HG03521 (cell line): ENCODE results near the gene HEATR5A.
"Not testable (repeated sequence)": the region's sequence is repeated elsewhere in the genome, so short reads cannot be mapped to it uniquely, and the experiment has no call there.

Experiments
- ATAC-seq: cut with Tn5 transposase; IDR thresholded peaks from one replicate; pipeline ENCODE4 v1.9.1; 2021; ENCODE audit warnings: mild to moderate bottlenecking, moderate library complexity; ENCODE audit not compliant: unreplicated experiment

HEATR5A gene

DNA sequence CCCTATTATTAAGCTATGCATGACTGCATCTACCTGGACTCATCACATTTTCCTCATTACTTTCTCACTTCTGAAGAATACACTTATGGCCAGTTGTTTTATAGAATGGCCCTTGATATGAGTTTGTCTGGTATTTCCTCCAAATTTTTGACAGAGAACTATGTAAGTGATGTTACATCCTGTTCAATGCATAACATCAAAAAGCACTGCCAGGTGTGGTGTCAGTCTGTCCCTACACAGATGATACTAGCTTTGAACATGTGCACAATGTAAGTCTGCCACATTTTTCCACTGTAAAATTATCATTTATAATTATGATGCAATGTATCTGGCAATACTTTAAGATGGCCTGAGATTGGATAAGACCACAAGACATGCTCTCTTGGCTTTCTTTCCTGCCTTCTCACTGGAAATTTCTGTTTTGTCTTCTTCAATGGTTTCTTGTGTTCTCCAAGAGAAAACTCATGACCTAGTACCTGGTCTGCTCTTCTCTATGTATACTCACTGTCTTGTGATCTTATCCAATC, 28.3 kb downstream of the HEATR5A start:
- no peak for ATAC-seq

DNA sequence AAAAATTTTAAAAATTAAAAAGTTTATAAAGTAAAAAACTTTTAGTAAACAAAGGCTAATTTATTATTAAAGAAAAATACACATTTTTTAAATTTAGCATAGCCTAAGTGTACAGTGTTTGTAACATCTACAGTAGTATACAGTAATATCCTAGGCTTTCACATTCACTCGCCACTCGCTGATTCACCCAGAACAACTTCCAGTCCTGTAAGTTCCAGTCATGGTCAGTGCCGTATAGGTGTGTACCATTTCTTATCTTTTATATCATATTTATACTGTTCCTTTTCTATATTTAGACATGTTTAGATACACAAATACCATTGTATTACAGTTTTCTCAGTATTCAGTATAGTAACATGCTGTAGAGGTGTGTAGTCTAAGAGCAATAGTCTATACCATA, 28.9 kb downstream of the HEATR5A start:
- ATAC-seq: no peak

DNA sequence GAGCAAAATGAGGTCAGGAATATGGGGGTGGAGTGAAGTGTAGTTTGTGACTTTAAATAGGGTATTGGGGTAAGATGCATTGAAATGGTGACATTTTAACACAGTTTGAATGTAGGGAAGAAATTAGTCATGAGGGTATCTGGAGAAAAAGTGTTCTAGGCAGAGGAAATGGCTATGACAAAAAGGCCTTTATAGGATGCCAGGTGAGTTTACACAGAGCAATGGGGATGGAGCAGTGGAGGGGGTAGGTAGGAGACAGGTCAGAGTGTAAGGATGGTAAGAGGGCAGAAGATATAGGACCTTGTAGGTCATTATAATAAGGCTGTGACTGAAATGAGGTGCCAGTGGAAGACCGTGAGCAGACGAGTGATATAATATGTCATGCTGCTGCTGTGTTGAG, 30.4 kb downstream of the HEATR5A start:
- ATAC-seq: no peak

DNA sequence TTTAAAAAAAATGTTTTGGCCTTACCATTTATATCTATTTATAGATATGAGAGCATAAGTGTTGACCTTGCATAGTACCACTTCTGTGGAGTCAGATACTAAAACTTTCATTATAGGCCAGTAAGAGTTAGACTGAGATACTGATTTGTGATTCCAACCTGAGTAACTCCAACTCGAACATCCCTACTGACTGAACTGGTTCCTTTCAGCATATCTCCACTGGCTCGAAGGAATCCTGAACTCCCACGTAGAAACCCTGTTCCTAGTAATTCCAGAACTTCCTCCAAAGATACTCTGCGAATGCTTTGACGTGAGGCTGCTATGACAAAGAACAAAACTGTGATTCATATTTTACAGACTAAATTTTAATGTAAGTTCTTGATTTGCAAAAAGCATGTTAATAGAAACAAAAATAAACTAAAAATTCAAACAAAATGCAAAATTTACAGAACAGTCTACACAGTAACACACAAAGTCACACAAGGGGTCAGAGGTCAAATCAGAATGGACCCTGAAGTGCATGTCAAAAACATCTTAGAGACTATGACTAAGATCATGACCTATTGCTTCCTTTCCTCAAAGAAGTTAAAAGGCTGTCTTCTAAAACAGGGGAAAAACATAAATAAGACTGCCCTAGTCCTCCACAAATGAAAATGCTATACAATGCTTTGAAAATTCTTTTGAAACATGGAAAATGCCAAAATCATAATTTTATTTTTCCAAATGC, 31.5 kb downstream of the HEATR5A start:
- ATAC-seq: no peak

DNA sequence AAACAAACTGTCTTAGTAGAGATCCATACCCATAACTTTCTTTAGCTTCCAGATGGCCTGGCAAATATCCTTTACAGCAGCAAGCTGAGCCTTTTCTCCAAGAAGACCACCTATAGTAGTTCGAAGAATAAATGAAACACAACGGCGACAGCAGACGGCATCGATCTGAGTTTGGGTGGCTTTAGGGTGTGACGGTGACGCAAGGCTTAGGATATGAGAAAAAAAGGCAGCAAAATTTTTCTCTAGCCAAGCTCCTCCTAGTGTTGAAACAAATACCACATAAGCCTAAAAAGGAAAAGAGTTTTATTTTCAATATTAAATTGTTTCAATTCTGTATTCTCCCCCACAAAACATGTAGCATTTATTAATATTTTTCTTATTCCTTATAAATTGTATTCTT, 33.3 kb downstream of the HEATR5A start:
- no peak for ATAC-seq

DNA sequence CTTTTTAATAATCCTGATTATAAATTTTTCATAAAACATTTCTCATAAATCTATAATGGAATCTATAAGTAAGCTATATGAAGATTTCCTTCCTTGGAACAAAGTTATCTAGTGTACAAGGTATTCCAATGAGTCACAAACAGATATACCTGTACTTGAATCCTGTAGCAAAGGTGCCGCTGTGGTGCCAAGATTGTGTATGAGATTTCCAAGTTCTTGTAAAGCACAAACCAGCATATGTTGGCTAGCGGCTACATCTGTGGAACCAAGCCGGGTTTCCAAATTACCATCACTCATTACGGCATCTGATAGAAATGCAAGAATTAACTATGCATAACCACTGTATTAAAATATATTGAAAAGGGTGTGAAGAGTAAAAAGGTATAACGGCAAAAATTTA, 34.1 kb downstream of the HEATR5A start:
- ATAC-seq: no peak

DNA sequence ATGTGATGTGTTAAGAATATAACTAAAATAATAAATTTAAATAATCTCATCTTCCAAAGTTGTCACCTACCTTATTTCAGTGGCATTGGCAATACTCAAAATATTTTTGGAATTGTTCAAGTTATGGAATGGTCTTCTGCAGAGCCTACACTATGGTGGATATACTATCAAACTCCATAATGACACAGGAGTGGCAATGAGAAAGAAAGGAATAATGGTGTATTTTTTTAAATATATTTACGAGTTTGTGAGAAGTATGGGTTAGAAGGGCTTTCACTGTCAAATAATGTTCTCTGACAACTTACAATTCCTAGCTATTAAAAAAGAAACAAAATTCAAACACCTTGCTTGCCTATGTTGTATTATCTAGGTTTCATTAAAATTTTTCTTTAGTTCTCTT, 38.1 kb downstream of the HEATR5A start:
- ATAC-seq: no peak

DNA sequence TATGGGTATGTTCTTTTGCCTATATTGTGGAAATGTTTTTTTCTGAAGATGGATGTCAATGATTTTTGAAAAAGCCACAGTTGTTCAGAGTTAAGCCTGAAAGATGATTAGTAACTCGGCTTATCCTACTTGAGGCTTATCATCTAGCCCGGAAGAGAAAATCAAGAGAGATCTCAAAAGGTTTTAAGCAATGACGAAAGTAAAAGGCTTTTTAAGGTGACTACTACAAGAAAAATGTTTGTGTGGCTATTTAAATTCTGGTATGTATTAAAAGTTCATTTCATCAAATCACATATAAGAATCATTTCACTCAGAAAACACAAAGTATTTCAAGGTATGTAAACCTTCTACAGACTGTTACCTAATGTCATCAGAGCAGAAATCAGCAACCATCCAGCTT, 40.2 kb downstream of the HEATR5A start:
- ATAC-seq: no peak

DNA sequence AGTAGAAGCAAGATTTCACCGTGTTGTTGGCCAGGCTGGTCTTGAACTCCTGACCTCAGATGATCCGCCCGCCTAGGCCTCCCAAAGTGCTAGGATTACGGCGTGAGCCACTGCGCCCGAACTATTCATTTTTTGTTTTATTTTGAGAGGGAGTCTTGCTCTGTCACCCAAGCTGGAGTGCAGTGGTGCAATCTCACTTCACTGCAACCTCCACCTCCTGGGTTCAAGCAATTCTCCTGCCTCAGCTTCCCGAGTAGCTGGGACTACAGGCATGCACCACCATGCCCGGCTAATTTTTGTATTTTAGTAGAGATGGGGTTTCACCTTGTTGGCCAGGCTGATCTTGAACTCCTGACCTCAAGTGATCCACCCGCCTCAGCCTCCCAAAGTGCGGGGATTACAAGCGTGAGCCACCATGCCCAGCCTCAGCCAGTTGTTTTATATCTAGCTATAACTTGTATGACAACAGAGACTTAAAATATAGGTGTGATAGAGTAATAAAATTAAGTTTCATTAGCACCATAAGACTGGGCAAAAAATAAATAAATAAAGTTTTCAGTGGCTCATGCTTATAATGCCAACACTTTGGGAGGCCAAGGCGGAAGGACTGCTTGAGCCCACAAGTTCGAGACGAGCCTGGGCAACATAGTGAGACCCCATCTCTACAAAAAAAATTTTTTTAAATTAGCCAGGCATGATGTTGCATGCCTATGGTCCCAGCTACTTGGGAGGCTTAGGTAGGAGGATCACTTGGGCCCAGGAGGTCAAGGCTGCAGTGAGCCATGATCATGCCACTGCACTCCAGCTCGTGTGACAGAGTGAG, 41.0 kb downstream of the HEATR5A start:
- not testable (repeated sequence) for ATAC-seq

DNA sequence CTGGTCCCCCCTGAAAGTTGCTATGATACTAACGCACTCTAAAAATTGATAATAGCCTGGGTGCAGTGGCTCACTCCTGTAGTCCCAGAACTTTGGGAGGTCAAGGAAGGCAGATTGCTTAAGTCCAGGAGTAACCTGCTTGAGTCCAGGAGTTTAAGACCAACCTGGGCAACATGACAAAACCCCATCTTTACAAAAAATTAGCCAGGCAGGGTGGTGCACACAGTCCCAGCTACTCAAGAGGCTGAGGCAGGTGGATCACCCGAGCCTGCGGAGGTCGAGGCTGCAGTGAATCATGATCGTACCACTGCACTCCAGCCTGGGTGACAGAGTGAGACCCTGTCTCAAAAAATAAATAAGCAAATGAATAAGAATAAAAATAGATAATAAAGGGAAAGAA, 42.9 kb downstream of the HEATR5A start:
- ATAC-seq: no peak

DNA sequence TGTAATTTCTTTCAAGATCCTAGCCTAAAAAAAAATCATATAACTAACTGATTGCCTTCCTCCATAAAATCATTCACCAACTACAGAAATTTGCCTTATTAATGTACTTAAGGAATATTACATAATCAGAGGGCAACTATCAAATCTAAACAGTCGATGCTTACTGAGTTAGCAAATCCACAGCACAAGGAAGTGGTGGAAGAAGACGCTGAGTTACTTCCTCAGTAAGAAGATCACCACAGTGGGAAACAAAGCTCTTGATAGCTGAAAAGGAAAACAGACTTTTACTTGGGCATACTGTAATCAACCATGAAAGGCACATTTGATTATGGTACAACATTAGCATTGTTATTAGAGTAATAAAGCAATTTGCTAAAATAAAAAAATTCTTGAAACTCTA, 48.7 kb downstream of the HEATR5A start:
- no peak for ATAC-seq

DNA sequence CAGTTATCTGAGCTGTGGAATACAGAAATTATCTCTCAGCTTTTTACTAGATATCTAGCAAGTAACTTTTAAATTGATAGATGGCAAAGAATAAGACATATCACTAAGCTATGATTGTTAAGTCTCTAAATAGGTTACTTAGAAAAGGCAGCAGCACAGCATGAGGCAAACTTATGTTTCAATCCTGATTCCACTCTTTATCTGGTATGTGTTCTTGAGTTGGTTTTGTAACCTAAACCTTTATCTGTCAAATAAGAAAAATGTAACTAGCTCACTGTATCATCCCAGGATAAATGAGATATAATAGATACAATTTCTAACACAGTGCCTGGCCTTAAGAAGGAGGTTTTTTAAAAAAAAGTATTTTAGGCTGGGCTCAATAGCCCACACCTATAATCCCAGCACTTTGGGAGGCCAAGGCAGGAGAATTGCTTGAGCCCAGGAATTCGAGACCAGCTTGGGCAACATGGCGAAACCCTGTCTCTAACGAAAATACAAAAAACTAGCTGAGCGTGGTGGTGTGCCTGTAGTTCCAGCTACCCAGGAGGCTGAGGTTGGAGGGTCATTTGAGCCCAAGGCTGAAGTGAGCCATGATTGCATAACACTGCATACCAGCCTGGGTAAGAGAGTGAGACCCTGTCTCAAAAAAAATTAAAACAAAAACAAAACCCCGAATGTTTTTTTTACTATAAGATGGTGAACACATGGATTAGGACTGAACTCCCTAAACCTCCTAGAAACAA, 56.8 kb downstream of the HEATR5A start:
- no peak for ATAC-seq

DNA sequence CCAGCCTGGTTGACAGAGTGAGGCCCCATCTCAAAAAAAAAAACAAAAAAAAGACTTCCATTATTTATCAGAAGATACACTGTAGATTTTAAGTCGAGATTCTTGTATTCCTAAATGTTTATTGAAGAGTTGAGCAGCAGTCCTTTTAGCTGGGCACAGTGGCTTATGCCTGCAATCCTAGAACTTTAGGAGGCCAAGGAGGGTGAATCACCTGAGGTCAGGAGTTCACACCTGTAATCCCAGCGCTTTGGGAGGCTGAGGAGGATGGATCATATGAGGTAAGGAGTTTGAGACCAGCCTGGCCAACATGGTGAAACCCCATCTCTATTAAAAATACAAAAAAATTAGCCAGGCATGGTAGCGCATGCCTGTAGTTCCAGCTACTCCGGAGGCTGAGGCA, 57.6 kb downstream of the HEATR5A start:
- ATAC-seq: no peak

DNA sequence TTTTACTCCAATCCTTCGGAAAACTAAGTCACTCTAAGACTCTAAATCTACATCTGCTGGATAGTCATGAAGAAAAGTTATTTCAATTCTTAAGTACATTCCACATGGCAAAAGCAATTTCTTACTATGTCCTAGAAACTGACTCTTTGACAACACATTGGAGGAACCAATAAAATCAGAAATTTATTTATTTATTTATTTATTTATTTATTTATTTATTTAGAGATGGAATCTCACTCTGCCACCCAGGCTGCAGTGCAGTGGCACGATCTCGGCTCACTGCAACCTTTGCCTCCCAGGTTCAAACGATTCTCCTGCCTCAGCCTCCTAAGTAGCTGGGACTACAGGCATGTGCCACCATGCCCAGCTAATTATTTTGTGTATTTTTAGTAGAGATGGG, 58.6 kb downstream of the HEATR5A start:
- ATAC-seq: not testable (repeated sequence)

DNA sequence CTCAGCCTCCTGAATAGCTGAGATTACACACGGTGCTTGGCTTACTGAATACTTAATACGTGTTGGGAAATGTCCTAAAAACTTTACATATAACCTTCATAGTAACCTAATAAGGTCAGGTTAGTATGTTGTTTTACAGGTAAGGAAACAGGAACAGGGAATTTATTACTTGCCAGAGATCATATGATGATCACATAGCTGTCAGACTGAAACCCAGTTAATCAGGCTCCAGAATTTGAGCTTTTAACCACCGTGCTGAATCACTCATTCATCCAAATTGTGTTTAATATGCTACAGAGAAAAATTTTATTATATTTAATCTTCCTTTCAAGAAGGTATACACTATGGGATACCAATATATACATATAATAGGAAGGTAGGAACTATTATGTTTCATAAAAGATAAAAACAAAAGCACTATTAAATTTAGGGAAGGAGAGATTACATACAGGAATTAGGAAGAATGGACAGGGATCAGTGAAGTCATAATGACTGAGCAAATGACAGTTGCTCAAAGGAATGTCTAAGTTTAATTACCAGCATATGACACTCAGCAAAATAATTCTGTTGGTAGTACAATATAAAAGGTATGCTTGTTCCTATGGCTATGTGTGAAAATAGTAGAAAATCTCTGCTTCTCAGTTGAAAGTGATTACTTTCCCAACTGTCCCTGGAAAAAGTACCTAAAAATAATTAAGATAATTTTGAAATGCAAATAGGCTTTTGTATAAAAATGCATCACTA, 59.3 kb downstream of the HEATR5A start:
- ATAC-seq: no peak

DNA sequence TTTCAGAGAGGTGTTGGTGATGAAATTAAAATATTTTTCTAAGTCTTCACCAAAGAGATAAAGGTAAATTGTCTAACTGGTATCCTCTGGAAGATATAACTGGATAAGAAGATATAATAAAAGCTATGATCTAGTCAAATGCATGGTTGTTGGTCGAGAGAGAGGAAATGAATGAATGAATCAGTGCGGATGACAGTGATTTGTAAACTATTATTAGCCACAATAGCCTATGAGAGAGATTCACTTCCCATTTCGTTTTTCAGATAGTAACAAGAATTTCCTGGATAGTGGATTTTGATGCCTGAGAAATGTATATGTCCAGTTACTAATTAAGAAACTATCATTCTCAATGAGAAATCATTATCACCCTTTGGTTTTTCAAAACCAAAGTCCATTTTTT, 63.1 kb downstream of the HEATR5A start:
- no peak for ATAC-seq

DNA sequence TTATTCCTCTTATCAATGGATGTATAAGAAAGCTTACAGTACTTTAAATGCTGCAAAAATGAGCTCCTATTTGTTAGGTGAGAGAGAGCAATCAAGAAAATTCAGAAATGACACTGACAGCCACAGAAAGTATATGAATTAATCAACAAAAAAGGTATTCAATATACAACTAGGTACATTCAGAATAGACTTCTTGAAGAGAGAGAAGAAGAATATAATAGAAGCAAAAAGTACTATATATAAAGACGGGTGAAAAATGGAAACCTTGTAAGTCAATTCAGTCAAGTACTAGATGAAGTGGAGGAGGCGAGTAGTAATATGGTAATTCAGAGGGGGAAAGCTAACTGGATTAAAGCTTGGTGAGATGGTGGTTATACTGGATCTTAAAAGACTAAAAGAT, 74.3 kb downstream of the HEATR5A start:
- ATAC-seq: no peak

DNA sequence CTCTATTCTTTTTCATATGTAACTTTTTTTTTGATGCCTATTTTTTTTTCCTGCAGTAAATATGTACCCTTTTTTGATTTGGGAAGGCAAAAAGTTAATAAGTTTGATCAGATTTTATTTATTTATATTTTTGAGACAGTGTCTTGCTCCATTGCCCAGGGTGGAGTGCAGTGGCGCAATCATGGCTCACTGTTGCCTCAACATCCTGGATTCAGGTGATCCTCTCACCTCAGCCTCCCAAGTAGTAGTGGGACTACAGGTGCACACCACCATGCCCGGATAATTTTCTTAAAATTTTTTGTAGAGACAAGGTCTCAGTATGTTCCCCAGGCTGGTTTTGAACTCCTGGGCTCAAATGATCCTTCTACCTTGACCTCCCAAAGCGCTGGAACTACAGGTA, 79.1 kb downstream of the HEATR5A start:
- no peak for ATAC-seq

DNA sequence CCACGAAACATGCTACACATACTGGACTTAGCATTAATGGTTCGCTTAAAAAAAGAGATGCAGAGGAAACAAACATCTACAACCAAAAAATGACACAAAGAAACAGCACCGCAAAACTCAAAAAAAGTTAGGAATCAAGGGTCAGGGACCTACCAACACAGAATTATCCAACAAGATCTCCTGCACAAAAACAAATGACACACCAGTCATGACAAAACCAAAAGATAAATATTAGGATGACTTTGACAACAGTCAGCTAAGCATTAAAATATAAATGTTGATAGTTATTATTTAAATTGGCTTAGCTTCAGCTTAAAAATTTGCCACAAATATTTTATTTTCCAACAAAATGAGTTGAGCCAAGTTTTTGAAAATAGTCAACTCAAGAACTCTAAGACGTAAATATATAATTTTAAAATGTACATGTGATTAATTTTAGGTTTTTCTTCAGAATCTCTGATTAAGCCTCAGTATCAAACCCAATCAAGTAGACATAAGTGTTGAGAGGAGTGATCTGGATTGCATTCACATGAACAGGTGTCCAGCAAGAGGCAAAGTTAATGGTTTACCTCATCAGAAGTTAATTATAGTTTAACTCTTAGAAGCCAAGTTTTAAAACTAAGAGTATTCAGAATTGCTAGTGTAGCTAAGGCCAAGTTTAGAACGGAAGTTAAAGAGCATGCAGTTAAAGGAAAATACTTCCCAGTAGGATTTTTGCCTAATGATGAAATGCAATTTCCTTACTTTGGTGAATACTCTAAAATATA, 79.9 kb downstream of the HEATR5A start:
- ATAC-seq: no peak

DNA sequence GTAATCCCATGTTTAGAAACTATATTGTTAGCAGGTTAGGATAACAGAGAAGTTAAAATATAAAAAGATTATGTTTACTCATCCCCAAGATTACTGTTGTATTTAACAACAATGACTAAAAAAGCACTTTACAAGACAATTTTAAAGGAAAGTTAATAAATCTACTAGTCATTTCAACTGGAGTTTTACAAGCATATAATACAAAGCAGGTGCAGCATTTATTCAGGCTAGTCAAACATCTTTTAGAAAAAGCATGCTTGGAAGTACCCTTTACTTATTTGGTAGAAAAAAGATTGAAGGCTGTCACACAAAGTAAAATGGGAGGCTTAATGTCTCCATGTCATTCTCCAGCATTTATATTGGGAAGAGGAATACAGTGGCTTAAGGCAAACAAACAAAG, 80.6 kb downstream of the HEATR5A start:
- no peak for ATAC-seq
